Calu3 (cell line): ENCODE measurements around the gene HERPUD2. TPM values are rescaled to one million over a fixed set of nuclear protein-coding genes. Genes with fewer than 3 reads are reported as not detected.

Experiments
- BruUV-seq: library from RNA; stranded (reverse); fragments of 400-500 nt; replicated peaks from 2 replicates; lab custom pipeline; 2021; lab: Mats Ljungman, UMichigan
- CTCF ChIA-PET: fragments of 300-600 bp; sonication (Branson Sonifier 250); formaldehyde crosslinking; loops from one replicate; lab custom pipeline; 2022; ENCODE audit warnings: antibody characterized with exemption; lab: Charles Lee
- DNase-seq: peaks from one replicate; pipeline ENCODE4 v3.0.0; 2022
- H3K27ac Mint-ChIP-seq: one replicate; pipeline ENCODE4 v1.8.0; 2022; ENCODE audit warnings: mixed read lengths; ENCODE audit not compliant: unreplicated experiment
- H3K27me3 Mint-ChIP-seq: one replicate; pipeline ENCODE4 v1.8.0; 2022; ENCODE audit warnings: mixed read lengths; ENCODE audit not compliant: unreplicated experiment
- H3K36me3 Mint-ChIP-seq: one replicate; pipeline ENCODE4 v1.8.0; 2022; ENCODE audit warnings: mild to moderate bottlenecking, moderate library complexity, mixed read lengths; ENCODE audit not compliant: insufficient read depth, unreplicated experiment
- H3K4me1 Mint-ChIP-seq: one replicate; pipeline ENCODE4 v1.8.0; 2022; ENCODE audit warnings: mild to moderate bottlenecking, low read depth, mixed read lengths; ENCODE audit not compliant: unreplicated experiment
- H3K4me3 Mint-ChIP-seq: one replicate; pipeline ENCODE4 v1.8.0; 2022; ENCODE audit warnings: mild to moderate bottlenecking, low read depth, moderate library complexity, mixed read lengths; ENCODE audit not compliant: unreplicated experiment
- H3K9me3 Mint-ChIP-seq: one replicate; pipeline ENCODE4 v1.8.0; 2022; ENCODE audit warnings: low read depth, mixed read lengths; ENCODE audit not compliant: unreplicated experiment
- CTCF ChIP-seq: fragments of 200-600 bp; IDR thresholded peaks from one replicate; pipeline ENCODE4 v1.8.0; 2022; ENCODE audit warnings: antibody characterized with exemption; ENCODE audit not compliant: unreplicated experiment
- intact Hi-C: fragments of 100-400 bp; cut with micrococcal nuclease; formaldehyde crosslinking; loops from one replicate; pipeline ENCODE4 v1.10.0; 2022; ENCODE audit not compliant: unreplicated experiment
- total RNA-seq: library from RNA; stranded (reverse); gene quantifications from 2 replicates; pipeline ENCODE4 v1.2.3, GENCODE V29; 2022

HERPUD2 gene
- total RNA-seq, 1 experiment from 2014 or later = 42.7 TPM

- no peaks in the 10 kb centered on the region for H3K36me3 Mint-ChIP-seq
- no peak overlapping the region for H3K4me3 Mint-ChIP-seq
- BruUV-seq = no TSS peak
- no peaks in the 10 kb centered on the region for H3K9me3 Mint-ChIP-seq
- CTCF ChIA-PET = no interaction called here
- TF ChIP-seq CTCF = no peak
- intact Hi-C loops = no loop called here
- peaks cover 30% of the 10 kb centered on the region for H3K4me1 Mint-ChIP-seq
- DNase-seq = peak; percentile 42
- H3K27me3 Mint-ChIP-seq = no peaks in the 10 kb centered on the region
- H3K27ac Mint-ChIP-seq = no peak overlapping the region
Observed at GRCh38 chr7:35714862-35715261, 19.9 kb upstream of the HERPUD2 start.

DNA sequence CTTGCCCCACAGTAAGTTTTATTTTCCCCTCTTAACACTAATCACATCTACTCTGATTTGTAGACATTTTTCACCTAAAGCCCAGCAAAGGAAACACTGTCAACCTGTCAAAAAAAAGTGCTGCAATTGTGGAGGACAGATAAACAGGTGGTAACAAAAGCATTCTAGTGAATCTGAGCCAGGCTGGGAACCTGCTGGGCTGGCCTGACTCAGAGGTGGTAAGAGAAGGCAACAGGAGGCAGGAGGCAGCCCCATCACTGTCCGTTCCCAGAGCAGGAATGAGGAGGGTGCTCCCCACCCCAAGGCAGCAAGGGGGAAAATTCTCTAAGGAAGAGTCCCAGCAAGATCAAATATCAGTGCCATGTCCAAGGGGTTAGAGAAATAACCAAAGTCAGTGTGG is 19.5 kb upstream of the HERPUD2 start:
- TF ChIP-seq CTCF = no peak
- CTCF ChIA-PET = no interaction called here
- Mint-ChIP-seq H3K4me3 (no peak overlapping the region), H3K27me3 (no peaks in the 10 kb centered on the region), H3K27ac (no peak overlapping the region), H3K36me3 (no peaks in the 10 kb centered on the region), H3K9me3 (no peaks in the 10 kb centered on the region), H3K4me1 (peaks cover 30% of the 10 kb centered on the region)
- intact Hi-C loops = no loop called here
- BruUV-seq = no TSS peak
- no peak for DNase-seq

- Mint-ChIP-seq H3K4me1 (peaks cover 31% of the 10 kb centered on the region), H3K9me3 (no peaks in the 10 kb centered on the region), H3K4me3 (no peak overlapping the region), H3K36me3 (no peaks in the 10 kb centered on the region), H3K27me3 (no peaks in the 10 kb centered on the region), H3K27ac (no peak overlapping the region)
- CTCF ChIA-PET = no interaction called here
- no TSS peak for BruUV-seq
- intact Hi-C loops = no loop called here
- no peak for TF ChIP-seq CTCF
- no peak for DNase-seq
Observed at GRCh38 chr7:35712563-35713226, 17.8 kb upstream of the HERPUD2 start.

- no TSS peak for BruUV-seq
- DNase-seq = peak; percentile 24
- H3K27ac Mint-ChIP-seq = no peak overlapping the region
- H3K27me3 Mint-ChIP-seq = no peaks in the 10 kb centered on the region
- no peak for TF ChIP-seq CTCF
- H3K4me1 Mint-ChIP-seq = peaks cover 17% of the 10 kb centered on the region
- no peak overlapping the region for H3K4me3 Mint-ChIP-seq
- no peaks in the 10 kb centered on the region for H3K36me3 Mint-ChIP-seq
- intact Hi-C loops = loop anchor here (5.0 kb wide), 1 partner anchor 265 kb away; no protein-coding TSS in a partner anchor
- no peaks in the 10 kb centered on the region for H3K9me3 Mint-ChIP-seq
- CTCF ChIA-PET = interaction anchor here (0.6 to 1.4 kb wide), 5 partner anchors 10 to 961 kb away, joined by 3 to 7 read pairs (median 4); partner anchors contain the start of genes HERPUD2 and SEPTIN7
Observed at GRCh38 chr7:35707422-35707821, 12.5 kb upstream of the HERPUD2 start.
